ENCODE data around the gene PGAM2. TPM values are rescaled to one million over a fixed set of nuclear protein-coding genes. Genes with fewer than 3 reads are reported as not detected.

The PGAM2 gene
- total and polyA plus RNA-seq, 2 of the 13 experiments (the other 11 are each of a cell fraction or from before 2014, with no cell fraction given) = 0.22 TPM; not detected in 1

DNA sequence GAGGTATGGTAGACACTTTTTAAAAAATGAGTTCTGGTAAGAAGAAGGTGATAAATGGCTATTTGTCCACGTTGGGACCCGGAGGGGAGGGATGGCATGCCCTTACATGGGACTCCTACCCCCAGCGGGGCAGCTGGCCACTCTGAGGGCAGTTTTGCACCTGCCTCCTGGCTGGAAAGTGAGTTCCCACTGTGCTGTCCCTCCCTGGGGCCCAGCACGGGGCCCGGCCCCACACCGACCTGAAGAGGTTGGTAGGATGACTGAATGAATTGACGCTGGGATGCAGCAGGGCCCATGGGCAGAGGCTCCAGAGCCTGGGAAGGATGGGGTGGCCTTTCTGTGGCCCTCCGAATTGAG lies 38.2 kb upstream of the PGAM2 start (continued):
- TF ChIP-seq, protein P1, sequence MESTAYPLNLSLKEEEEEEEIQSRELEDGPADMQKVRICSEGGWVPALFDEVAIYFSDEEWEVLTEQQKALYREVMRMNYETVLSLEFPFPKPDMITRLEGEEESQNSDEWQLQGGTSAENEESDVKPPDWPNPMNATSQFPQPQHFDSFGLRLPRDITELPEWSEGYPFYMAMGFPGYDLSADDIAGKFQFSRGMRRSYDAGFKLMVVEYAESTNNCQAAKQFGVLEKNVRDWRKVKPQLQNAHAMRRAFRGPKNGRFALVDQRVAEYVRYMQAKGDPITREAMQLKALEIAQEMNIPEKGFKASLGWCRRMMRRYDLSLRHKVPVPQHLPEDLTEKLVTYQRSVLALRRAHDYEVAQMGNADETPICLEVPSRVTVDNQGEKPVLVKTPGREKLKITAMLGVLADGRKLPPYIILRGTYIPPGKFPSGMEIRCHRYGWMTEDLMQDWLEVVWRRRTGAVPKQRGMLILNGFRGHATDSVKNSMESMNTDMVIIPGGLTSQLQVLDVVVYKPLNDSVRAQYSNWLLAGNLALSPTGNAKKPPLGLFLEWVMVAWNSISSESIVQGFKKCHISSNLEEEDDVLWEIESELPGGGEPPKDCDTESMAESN (CRISPR knock-in tag; conservative IDR thresholded peaks at IDR 0.05) = no peak
- TF ChIP-seq, protein P2, sequence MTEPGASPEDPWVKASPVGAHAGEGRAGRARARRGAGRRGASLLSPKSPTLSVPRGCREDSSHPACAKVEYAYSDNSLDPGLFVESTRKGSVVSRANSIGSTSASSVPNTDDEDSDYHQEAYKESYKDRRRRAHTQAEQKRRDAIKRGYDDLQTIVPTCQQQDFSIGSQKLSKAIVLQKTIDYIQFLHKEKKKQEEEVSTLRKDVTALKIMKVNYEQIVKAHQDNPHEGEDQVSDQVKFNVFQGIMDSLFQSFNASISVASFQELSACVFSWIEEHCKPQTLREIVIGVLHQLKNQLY (CRISPR knock-in tag; IDR thresholded peaks at IDR 0.05) = no peak
- TF ChIP-seq TGIF2 (CRISPR knock-in tag; IDR thresholded peaks at IDR 0.05) = no peak
- TF ChIP-seq SALL2 (CRISPR knock-in tag; IDR thresholded peaks at IDR 0.05) = no peak
- TF ChIP-seq REXO4 (CRISPR knock-in tag; IDR thresholded peaks at IDR 0.05; ENCODE audit: borderline replicate concordance) = no peak
- TF ChIP-seq, protein P3, sequence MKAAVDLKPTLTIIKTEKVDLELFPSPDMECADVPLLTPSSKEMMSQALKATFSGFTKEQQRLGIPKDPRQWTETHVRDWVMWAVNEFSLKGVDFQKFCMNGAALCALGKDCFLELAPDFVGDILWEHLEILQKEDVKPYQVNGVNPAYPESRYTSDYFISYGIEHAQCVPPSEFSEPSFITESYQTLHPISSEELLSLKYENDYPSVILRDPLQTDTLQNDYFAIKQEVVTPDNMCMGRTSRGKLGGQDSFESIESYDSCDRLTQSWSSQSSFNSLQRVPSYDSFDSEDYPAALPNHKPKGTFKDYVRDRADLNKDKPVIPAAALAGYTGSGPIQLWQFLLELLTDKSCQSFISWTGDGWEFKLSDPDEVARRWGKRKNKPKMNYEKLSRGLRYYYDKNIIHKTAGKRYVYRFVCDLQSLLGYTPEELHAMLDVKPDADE (CRISPR knock-in tag; IDR thresholded peaks at IDR 0.05) = no peak
- no peak for TF ChIP-seq HMG20A (CRISPR knock-in tag; IDR thresholded peaks at IDR 0.05; ENCODE audit: borderline replicate concordance)
- no peak for TF ChIP-seq PRPF4 (IDR thresholded peaks at IDR 0.05; ENCODE audit: low read depth, low read length, poor library complexity, severe bottlenecking)
- TF ChIP-seq, protein P4, sequence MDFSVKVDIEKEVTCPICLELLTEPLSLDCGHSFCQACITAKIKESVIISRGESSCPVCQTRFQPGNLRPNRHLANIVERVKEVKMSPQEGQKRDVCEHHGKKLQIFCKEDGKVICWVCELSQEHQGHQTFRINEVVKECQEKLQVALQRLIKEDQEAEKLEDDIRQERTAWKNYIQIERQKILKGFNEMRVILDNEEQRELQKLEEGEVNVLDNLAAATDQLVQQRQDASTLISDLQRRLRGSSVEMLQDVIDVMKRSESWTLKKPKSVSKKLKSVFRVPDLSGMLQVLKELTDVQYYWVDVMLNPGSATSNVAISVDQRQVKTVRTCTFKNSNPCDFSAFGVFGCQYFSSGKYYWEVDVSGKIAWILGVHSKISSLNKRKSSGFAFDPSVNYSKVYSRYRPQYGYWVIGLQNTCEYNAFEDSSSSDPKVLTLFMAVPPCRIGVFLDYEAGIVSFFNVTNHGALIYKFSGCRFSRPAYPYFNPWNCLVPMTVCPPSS (IDR thresholded peaks at IDR 0.05) = no peak
- TF ChIP-seq BHLHE40 (IDR thresholded peaks at IDR 0.05; ENCODE audit: low read length) = no peak

Measured in HepG2 (cell line).